ENCODE data around the gene SLC6A17.

SLC6A17 gene

GRCh38 chr1:110242062-110242461 is 91.8 kb downstream of the SLC6A17 start:
- no peak for DNase-seq (ENCODE audit: low read depth)

GRCh38 chr1:110242731-110243130 is 92.4 kb downstream of the SLC6A17 start:
- no peak for DNase-seq (ENCODE audit: low read depth)

- DNase-seq (ENCODE audit: low read depth) = no peak
Measured at GRCh38 chr1:110243146-110243545, 92.9 kb downstream of the SLC6A17 start.

GRCh38 chr1:110243574-110243973 is 93.3 kb downstream of the SLC6A17 start:
- DNase-seq (ENCODE audit: low read depth) = no peak

DNA sequence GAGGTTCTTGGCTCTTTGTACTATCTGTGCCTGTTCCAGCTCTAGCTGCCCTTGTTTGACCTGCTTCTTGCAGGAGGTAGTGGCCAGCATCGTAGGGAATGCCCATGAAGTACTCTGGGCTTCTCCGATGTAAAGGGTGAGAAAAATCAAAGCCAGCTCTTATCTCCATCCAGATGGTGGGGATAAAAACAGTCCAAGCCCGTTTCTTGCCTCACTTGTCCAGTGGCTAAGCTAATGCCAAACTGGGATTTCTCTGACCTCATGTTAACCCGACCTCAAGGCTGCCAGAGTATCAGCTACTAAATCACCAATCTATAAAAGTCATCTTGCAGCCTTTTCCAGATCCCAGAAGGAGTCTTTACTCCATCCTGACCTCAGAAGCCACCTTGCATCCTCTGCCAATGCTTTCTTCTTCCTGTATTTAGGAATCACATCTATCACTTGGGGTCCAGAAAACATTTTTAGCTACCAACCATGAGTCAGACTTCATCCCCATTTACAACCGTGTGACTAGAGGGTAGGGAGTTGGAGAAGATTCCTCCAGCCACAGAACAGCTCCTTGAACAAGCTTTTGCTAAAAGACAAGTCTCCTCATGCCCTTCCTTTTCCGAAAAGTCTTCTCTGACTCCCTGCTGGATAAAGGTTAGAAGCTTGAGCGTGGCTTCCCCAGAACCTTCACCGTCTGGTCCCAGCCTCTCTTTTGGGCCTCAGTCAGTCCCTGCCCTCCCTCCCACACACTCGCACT is 95.8 kb downstream of the SLC6A17 start:
- no peak for DNase-seq (ENCODE audit: low read depth)

DNA sequence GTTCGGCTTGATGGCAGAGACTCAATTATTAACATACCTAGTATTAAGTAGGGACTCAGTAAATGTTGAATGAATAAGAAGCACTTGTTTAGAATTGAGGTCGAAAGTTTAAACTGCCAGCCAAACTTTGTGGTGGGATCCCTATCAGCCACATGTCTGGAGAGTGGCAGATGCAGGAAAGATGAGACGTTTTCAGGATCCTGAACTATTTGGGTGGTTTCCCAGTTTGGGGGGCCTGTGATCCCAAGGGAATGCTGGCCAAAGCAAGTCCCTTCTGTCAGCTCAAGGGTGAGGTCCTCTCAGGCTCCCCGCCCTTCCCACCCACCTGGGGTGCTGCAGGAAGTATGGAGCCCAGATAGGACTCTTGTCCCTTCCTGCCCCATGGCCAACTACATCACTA is 98.5 kb downstream of the SLC6A17 start:
- no peak for DNase-seq (ENCODE audit: low read depth)

DNA sequence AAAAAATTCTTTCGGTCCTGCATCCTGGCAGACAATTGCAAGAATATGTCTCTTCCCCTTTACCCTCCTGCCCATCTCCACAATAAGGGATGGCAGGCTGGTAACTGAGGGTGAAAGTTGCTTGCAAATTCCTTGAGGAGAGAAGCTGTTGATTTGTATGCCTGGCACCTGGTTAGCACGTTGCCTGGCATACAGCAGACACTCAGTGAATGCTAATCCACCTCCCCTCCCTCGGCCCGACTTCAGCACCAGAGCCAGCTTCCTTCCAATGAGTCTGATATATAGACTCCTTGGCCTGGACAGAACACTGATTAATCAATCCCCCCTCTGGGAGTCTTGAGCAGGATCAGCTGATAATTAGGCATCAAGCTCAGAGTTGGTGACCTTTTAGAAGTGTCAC is 99.0 kb downstream of the SLC6A17 start:
- no peak for DNase-seq (ENCODE audit: low read depth)

- DNase-seq (ENCODE audit: low read depth) = no peak
Measured at GRCh38 chr1:110250008-110250407, 99.7 kb downstream of the SLC6A17 start.

DNA sequence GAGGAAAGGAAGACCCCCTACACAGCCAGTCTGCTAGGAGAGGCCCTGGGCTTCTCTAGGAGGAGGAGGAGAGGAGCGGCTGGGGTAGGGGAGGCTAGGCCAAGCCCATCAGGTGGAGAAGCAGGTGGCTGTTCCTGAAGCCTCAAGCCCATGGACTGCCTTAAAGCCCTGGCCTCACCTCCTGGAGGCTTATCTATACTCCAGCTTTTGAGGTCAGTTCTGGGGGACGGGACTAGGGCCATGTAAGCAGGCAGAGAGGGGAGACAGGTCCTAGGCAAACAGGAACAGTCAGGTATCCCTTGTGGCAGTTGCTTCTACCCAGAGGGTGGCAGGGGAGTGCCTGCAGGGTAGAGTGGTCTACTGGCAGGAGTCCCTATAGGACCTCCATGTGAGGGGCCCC is 100.5 kb downstream of the SLC6A17 start:
- DNase-seq (ENCODE audit: low read depth) = no peak
